Panc1 (cell line): ENCODE data around the gene STAP2. TPM values are rescaled to one million over a fixed set of nuclear protein-coding genes. Genes with fewer than 3 reads are reported as not detected.

ENCODE experiments used
- ATAC-seq: fragments of 200-7000 bp; cut with Tn5 transposase; 2 replicates; pipeline ENCODE4 v1.9.1; 2020; ENCODE audit warnings: mild to moderate bottlenecking, moderate library complexity
- BruUV-seq: library from RNA; stranded (reverse); fragments of 400-500 nt; replicated peaks from 2 replicates; lab custom pipeline; 2021; lab: Mats Ljungman, UMichigan
- CTCF ChIA-PET: fragments of 300-600 bp; sonication (Branson Sonifier 250); formaldehyde crosslinking; loops from one replicate; lab custom pipeline; 2022; ENCODE audit warnings: antibody characterized with exemption; lab: Charles Lee
- POLR2A ChIA-PET: fragments of 300-600 bp; sonication (Branson Sonifier 250); formaldehyde crosslinking; loops from one replicate; lab custom pipeline; 2022; ENCODE audit warnings: antibody characterized with exemption; lab: Charles Lee
- DNase-seq: peaks from one replicate; pipeline ENCODE4 v3.0.0-alpha.2; 2010; ENCODE audit warnings: low read depth, low spot score
- H3K27ac ChIP-seq: 2 replicates; pipeline ENCODE4 v1.5.1; 2011; ENCODE audit warnings: mild to moderate bottlenecking, low read length, inconsistent platforms
- H3K27me3 ChIP-seq: fragments of 200-500 bp; sonication (Bioruptor generic); 2 replicates; pipeline ENCODE4 v1.6.0; 2014; ENCODE audit warnings: low read length, inconsistent platforms; ENCODE audit not compliant: control insufficient read depth, insufficient read depth
- H3K36me3 ChIP-seq: fragments of 200-500 bp; sonication (Bioruptor generic); 2 replicates; pipeline ENCODE4 v1.5.1; 2014; ENCODE audit warnings: inconsistent platforms, mild to moderate bottlenecking, low read length, moderate library complexity; ENCODE audit not compliant: control insufficient read depth, insufficient read depth
- H3K4me1 ChIP-seq: 2 replicates; pipeline ENCODE4 v1.5.1; 2011; ENCODE audit warnings: inconsistent platforms, mild to moderate bottlenecking, low read length, moderate library complexity; ENCODE audit not compliant: control insufficient read depth, insufficient read depth
- H3K4me3 ChIP-seq, 2 experiments: 2 replicates each; pipeline ENCODE4 v1.5.1; 2011 to 2012; ENCODE audit warnings: low read depth in 2 of 2, low read length in 2 of 2, mild to moderate bottlenecking in 2 of 2, inconsistent platforms in 1 of 2, moderate library complexity in 1 of 2
- H3K9me3 ChIP-seq: fragments of 200-500 bp; sonication (Bioruptor generic); 2 replicates; pipeline ENCODE4 v1.5.1; 2014; ENCODE audit warnings: low read depth, mild to moderate bottlenecking, inconsistent platforms, low read length, moderate library complexity; ENCODE audit not compliant: control insufficient read depth, insufficient read depth
- CTCF ChIP-seq: fragments of 450-650 bp; IDR thresholded peaks from 2 replicates; pipeline ENCODE4 v1.5.1; 2017; ENCODE audit warnings: mild to moderate bottlenecking
- POLR2AphosphoS5 ChIP-seq: IDR thresholded peaks from 2 replicates; pipeline ENCODE4 v1.6.1; 2012; ENCODE audit warnings: mild to moderate bottlenecking, low read depth, low read length, moderate library complexity
- SIN3A ChIP-seq: IDR thresholded peaks from 2 replicates; pipeline ENCODE4 v1.6.1; 2012; ENCODE audit warnings: low read depth, mild to moderate bottlenecking, low read length, moderate library complexity, borderline replicate concordance; ENCODE audit not compliant: insufficient read depth
- TCF7L2 ChIP-seq: IDR thresholded peaks from 2 replicates; pipeline ENCODE4 v1.6.1; 2011; ENCODE audit warnings: mild to moderate bottlenecking, low read depth, low read length, inconsistent platforms
- in situ Hi-C: cut with HindIII; loops from 2 replicates; pipeline ENCODE4 v1.10.0; 2016; ENCODE audit warnings: low sequenced_read_pairs, low pct_unique_long_range_greater_than_20kb
- intact Hi-C: fragments of 100-400 bp; cut with micrococcal nuclease; formaldehyde crosslinking; loops from one replicate; pipeline ENCODE4 v1.10.0; 2022; ENCODE audit not compliant: unreplicated experiment
- total RNA-seq: library from RNA; stranded (reverse); gene quantifications from one replicate; pipeline ENCODE4 v1.2.1, GENCODE V29; 2021; ENCODE audit not compliant: unreplicated experiment
- TF ChIP-seq, protein P1 (sequence below), 2 experiments: IDR thresholded peaks; 2 replicates each; pipeline ENCODE4 v1.6.1; 2011 to 2012; ENCODE audit warnings: low read depth in 2 of 2, control low read depth in 1 of 2, low read length in 1 of 2, mild to moderate bottlenecking in 1 of 2, moderate library complexity in 1 of 2; ENCODE audit not compliant: insufficient read depth in 1 of 2

STAP2 gene
- total RNA-seq, 1 experiment from 2014 or later, result 10.0 TPM

- Histone ChIP-seq H3K36me3 (no peaks in the 10 kb centered on the region; the same call in 1 of the 2 replicates), H3K4me1 (peaks cover 4% of the 10 kb centered on the region), H3K9me3 (no peaks in the 10 kb centered on the region), H3K4me3 (peak within 1 kb of the TSS; percentile 66 to 81), H3K27ac (peak within 1 kb of the TSS; percentile 85), H3K27me3 (no peaks in the 10 kb centered on the region)
- DNase-seq, result peak; percentile 18
- ATAC-seq, result peak; percentile 88
- 0 out of 2 replicates have a peak, but pooled peaks have one; percentile 5 for TF ChIP-seq SIN3A
- TF ChIP-seq POLR2AphosphoS5, result no peak; the same call in 1 of the 2 replicates
- ChIA-PET POLR2A (no interaction called here), CTCF (interaction anchor here (2.1 kb wide), 1 partner anchor 76 kb away, joined by 11 read pairs; no protein-coding TSS in a partner anchor)
- BruUV-seq, result no TSS peak
- in situ Hi-C loops, result no loop called here
- intact Hi-C loops, result no loop called here
Observed at GRCh38 chr19:4343370-4344307, 5.0 kb upstream of the STAP2 start, which contains the start of gene MPND. MPND (plus strand) TSS chr19:4343562; CDS start chr19:4343594, 32 bp downstream.

DNA sequence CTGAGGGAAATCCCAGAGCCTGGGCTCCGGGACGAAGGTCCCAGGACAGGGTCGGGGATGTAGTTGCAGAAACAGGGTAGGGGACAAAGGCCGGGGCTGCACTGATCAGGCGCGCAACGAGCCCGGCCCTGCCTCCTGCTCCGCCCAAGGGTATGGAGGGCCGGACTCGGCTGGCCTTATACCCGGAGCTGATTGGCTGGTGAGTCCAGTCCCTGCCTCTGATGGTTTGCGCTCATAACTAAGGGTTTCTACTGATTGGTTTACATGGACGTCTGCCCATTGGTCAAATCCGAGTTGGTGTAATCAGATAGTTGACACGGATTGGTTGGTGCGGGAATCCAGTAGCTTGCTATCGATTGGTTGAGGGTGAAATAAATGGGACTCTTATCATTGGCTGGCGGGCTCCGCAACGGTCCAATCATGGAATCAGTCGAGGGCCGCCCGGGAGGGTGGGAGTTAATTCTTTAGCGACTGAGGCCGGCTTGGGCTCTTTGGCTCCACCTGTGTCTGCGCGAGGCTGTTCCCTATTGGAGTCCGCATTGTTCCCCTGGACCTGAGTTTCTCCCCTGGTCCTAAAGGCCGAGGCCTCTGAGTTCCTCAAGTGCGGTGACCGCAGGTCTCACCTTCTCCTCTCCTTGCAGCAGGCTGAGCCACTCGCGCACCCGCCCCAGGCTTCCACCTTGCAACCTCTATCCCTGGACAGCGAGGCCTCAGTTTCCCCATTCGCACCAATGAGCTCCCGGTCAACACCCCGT lies 4.2 kb upstream of the STAP2 start:
- ATAC-seq, result peak; percentile 94
- peak; percentile 99 for DNase-seq
- BruUV-seq, result no TSS peak
- TF ChIP-seq, protein P1, sequence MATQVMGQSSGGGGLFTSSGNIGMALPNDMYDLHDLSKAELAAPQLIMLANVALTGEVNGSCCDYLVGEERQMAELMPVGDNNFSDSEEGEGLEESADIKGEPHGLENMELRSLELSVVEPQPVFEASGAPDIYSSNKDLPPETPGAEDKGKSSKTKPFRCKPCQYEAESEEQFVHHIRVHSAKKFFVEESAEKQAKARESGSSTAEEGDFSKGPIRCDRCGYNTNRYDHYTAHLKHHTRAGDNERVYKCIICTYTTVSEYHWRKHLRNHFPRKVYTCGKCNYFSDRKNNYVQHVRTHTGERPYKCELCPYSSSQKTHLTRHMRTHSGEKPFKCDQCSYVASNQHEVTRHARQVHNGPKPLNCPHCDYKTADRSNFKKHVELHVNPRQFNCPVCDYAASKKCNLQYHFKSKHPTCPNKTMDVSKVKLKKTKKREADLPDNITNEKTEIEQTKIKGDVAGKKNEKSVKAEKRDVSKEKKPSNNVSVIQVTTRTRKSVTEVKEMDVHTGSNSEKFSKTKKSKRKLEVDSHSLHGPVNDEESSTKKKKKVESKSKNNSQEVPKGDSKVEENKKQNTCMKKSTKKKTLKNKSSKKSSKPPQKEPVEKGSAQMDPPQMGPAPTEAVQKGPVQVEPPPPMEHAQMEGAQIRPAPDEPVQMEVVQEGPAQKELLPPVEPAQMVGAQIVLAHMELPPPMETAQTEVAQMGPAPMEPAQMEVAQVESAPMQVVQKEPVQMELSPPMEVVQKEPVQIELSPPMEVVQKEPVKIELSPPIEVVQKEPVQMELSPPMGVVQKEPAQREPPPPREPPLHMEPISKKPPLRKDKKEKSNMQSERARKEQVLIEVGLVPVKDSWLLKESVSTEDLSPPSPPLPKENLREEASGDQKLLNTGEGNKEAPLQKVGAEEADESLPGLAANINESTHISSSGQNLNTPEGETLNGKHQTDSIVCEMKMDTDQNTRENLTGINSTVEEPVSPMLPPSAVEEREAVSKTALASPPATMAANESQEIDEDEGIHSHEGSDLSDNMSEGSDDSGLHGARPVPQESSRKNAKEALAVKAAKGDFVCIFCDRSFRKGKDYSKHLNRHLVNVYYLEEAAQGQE (IDR thresholded peaks at IDR 0.05; ENCODE audit: insufficient read depth in 1 of 2, low read depth in 2 of 2, low read length in 1 of 2), result no peak
- TF ChIP-seq CTCF (no peak), SIN3A (0 out of 2 replicates have a peak, but pooled peaks have one; percentile 28), POLR2AphosphoS5 (peak; percentile 95), TCF7L2 (peak; percentile 68; the same call in 1 of the 2 replicates)
- intact Hi-C loops, result no loop called here
- Histone ChIP-seq H3K27me3 (no peaks in the 10 kb centered on the region), H3K27ac (peak overlapping the region; percentile 85), H3K4me3 (peak overlapping the region; percentile 66 to 81), H3K4me1 (peaks cover 4% of the 10 kb centered on the region), H3K36me3 (no peaks in the 10 kb centered on the region; the same call in 1 of the 2 replicates), H3K9me3 (no peaks in the 10 kb centered on the region)
- in situ Hi-C loops, result no loop called here
- POLR2A ChIA-PET, result no interaction called here
- CTCF ChIA-PET, result interaction anchor here (0.5 to 2.1 kb wide), 4 partner anchors 10 to 355 kb away, joined by 3 to 11 read pairs (median 6); no protein-coding TSS in a partner anchor
